Measurements from ENCODE around the gene TESMIN.

GRCh38 chr11:68693484-68693882 is 57.8 kb downstream of the TESMIN start:
- TF ChIP-seq POLR2A (IDR thresholded peaks at IDR 0.05; ENCODE audit: low read depth, low read length) (no peak), CTCF (conservative IDR thresholded peaks at IDR 0.05; ENCODE audit: low read depth, low read length) (no peak), FOS (IDR thresholded peaks at IDR 0.05; ENCODE audit: low read depth, low read length) (no peak), MXI1 (IDR thresholded peaks at IDR 0.05; ENCODE audit: borderline replicate concordance, low read depth, low read length) (no peak), MAFK (IDR thresholded peaks at IDR 0.05; ENCODE audit: low read depth, low read length) (no peak), NFE2L2 (IDR thresholded peaks at IDR 0.05; ENCODE audit: low read depth, low read length) (no peak), BHLHE40 (IDR thresholded peaks at IDR 0.05; ENCODE audit: low read depth, low read length) (no peak), RCOR1 (IDR thresholded peaks at IDR 0.05; ENCODE audit: insufficient replicate concordance, low read length) (no peak), RFX5 (IDR thresholded peaks at IDR 0.05; ENCODE audit: low read depth, low read length) (no peak)

All from IMR-90 (cell line).